Measurements from ENCODE around the gene ORM2.
"Not testable (repeated sequence)": the region's sequence is repeated elsewhere in the genome, so short reads cannot be mapped to it uniquely, and the experiment has no call there.

Gene ORM2

DNA sequence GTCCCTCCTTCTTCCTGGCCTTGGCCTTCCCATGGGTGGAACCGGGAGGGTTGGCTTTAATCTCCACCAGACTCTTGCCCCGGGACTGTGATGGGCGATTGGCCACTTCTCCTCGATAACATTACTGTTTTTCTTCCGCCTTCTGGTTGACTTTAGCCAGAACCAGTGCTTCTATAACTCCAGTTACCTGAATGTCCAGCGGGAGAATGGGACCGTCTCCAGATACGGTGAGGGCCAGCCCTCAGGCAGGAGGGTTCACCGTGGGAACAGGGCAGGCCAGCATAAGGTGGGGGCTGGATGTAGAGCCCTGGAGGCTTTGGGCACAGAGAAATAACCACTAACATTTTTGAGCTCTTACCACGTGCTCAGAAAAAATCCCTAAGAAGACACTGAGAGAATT, 967 bp downstream of the ORM2 start:
- H3K4me2 ChIP-seq (ENCODE audit: low read depth, low read length): no peak overlapping the region
- no peaks in the 10 kb centered on the region for H4K20me1 ChIP-seq (ENCODE audit: insufficient read depth, low read length)
- H2AFZ ChIP-seq (ENCODE audit: low read length): no peak overlapping the region
- no peaks in the 10 kb centered on the region; the same call in 1 of the 2 replicates for H3K36me3 ChIP-seq (replicated peaks; ENCODE audit: insufficient read depth, low read length)
- no peak overlapping the region for H3K9ac ChIP-seq (ENCODE audit: low read length)
- no peak for TF ChIP-seq EZH2 (optimal IDR thresholded peaks at IDR 0.05; ENCODE audit: low read depth, low read length)
- TF ChIP-seq, protein P1, sequence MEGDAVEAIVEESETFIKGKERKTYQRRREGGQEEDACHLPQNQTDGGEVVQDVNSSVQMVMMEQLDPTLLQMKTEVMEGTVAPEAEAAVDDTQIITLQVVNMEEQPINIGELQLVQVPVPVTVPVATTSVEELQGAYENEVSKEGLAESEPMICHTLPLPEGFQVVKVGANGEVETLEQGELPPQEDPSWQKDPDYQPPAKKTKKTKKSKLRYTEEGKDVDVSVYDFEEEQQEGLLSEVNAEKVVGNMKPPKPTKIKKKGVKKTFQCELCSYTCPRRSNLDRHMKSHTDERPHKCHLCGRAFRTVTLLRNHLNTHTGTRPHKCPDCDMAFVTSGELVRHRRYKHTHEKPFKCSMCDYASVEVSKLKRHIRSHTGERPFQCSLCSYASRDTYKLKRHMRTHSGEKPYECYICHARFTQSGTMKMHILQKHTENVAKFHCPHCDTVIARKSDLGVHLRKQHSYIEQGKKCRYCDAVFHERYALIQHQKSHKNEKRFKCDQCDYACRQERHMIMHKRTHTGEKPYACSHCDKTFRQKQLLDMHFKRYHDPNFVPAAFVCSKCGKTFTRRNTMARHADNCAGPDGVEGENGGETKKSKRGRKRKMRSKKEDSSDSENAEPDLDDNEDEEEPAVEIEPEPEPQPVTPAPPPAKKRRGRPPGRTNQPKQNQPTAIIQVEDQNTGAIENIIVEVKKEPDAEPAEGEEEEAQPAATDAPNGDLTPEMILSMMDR (IDR thresholded peaks at IDR 0.05; ENCODE audit: low read length): no peak
- TF ChIP-seq EZH2phosphoT487 (IDR thresholded peaks at IDR 0.05; ENCODE audit: low read length): no peak
- H3F3A ChIP-seq (ENCODE audit: insufficient read depth, low read length): no peaks in the 10 kb centered on the region
- H3K79me2 ChIP-seq (ENCODE audit: low read length): no peaks in the 10 kb centered on the region
- H3K9me2 ChIP-seq (replicated peaks; ENCODE audit: insufficient read depth, low read length): no peaks in the 10 kb centered on the region
- H3K4me3 ChIP-seq (ENCODE audit: low read length): no peak overlapping the region
- no peak for DNase-seq
- H3K27ac ChIP-seq (ENCODE audit: low read length): no peak overlapping the region
- H3K27me3 ChIP-seq (replicated peaks; ENCODE audit: insufficient read depth, low read length): no peaks in the 10 kb centered on the region
- H3K4me1 ChIP-seq (ENCODE audit: low read length): no peaks in the 10 kb centered on the region
- no peaks in the 10 kb centered on the region for H3K9me3 ChIP-seq (replicated peaks; ENCODE audit: insufficient read depth, low read length)

DNA sequence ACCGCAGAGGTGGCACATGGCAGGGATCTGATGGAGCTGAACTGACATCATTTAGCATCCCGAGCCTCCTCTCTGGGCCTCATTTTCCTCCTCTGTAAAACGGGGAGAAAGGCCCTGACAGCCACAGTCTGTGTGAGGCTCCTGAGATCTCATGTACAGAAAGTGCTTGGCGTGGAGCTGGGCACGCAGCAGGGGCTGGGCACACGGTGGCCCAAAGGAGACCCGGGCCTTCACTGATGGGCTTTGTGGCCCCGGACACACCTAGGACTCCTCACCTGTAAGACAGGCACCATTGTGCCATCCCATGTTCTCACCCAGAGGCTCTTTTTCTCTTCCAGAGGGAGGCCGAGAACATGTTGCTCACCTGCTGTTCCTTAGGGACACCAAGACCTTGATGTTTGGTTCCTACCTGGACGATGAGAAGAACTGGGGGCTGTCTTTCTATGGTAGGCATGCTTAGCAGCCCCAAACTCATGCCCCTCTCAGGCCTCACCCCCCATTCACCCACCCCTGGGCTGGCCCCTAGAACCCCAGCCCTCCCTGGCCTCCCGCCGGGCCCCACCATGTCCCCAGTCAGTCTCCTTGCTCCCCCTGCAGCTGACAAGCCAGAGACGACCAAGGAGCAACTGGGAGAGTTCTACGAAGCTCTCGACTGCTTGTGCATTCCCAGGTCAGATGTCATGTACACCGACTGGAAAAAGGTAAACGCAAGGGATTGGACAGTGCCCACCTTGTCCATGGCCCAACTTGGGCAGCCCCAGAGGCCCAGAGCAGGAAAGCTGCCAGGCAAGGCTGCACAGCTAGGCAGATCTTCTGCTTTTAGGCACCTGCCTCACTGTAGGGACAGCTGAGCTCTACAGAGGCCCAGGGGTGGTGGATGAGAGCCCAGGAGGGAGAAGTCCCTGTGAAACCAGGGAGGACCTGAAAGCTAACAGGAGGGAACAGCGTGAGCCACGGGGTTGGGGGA, 1.8 kb downstream of the ORM2 start:
- not testable (repeated sequence) for H3K9me3 ChIP-seq (replicated peaks; ENCODE audit: insufficient read depth, low read length); H3F3A ChIP-seq (ENCODE audit: insufficient read depth, low read length); H3K27me3 ChIP-seq (replicated peaks; ENCODE audit: insufficient read depth, low read length); H3K9me2 ChIP-seq (replicated peaks; ENCODE audit: insufficient read depth, low read length); H3K4me3 ChIP-seq (ENCODE audit: low read length); H2AFZ ChIP-seq (ENCODE audit: low read length); H3K36me3 ChIP-seq (replicated peaks; ENCODE audit: insufficient read depth, low read length); H3K4me2 ChIP-seq (ENCODE audit: low read depth, low read length); H3K27ac ChIP-seq (ENCODE audit: low read length); H4K20me1 ChIP-seq (ENCODE audit: insufficient read depth, low read length); DNase-seq; H3K9ac ChIP-seq (ENCODE audit: low read length); H3K79me2 ChIP-seq (ENCODE audit: low read length); H3K4me1 ChIP-seq (ENCODE audit: low read length)

DNA sequence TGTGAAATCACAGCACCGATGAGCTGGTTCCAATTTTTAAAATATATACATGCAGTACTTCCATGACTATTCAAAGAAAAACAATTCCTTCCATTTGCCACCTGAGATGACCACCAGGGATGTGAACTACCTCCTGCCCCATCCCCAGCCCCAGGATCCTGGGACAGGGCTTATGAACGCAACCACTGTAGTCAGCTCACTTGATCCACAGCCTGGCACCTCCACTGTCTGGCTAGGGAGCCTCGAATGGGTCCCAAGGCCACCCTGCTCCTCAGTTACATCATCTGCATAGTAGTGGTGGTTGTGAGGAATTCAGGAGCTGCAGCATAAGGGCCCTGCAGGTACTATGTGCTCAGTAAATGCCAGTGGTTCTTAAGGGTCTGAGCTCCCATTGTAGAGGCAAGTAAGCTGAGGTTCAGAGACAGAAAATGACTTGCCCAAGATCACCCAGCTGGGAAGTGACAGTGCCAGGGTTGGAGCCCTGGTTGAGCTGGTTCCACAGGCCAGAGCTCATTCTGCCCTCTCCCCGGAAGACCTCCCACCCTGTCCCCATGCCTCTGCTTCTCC, 2.9 kb downstream of the ORM2 start:
- not testable (repeated sequence) for DNase-seq; H3K4me1 ChIP-seq (ENCODE audit: low read length); H4K20me1 ChIP-seq (ENCODE audit: insufficient read depth, low read length); H3K79me2 ChIP-seq (ENCODE audit: low read length); H3K9ac ChIP-seq (ENCODE audit: low read length); H3K9me3 ChIP-seq (replicated peaks; ENCODE audit: insufficient read depth, low read length); H2AFZ ChIP-seq (ENCODE audit: low read length); H3F3A ChIP-seq (ENCODE audit: insufficient read depth, low read length); H3K4me2 ChIP-seq (ENCODE audit: low read depth, low read length); H3K27me3 ChIP-seq (replicated peaks; ENCODE audit: insufficient read depth, low read length); H3K9me2 ChIP-seq (replicated peaks; ENCODE audit: insufficient read depth, low read length); H3K27ac ChIP-seq (ENCODE audit: low read length); H3K4me3 ChIP-seq (ENCODE audit: low read length)
- peaks cover 11% of the 10 kb centered on the region; the same call in 1 of the 2 replicates for H3K36me3 ChIP-seq (replicated peaks; ENCODE audit: insufficient read depth, low read length)

DNA sequence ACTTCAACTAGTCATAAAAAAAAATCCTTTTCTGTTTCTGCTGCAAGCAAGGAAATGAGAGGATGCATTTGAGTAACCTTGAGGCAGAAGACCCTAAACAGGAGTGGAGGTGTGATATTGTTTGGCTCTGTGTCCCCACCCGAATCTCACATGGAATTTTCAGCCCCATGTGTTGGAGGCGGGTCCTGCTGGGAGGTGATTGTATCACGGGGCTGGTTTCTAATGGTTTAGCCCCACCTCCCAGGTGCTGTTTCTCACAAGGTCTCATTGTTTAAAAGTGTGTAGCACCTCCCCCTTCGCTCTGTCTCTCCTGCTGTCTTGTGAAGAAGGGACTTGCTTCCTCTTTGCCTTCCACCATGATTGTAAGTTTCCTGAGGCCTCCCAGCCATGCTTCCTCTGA, 4.0 kb downstream of the ORM2 start:
- H2AFZ ChIP-seq (ENCODE audit: low read length); H3K79me2 ChIP-seq (ENCODE audit: low read length); H4K20me1 ChIP-seq (ENCODE audit: insufficient read depth, low read length); H3K9me2 ChIP-seq (replicated peaks; ENCODE audit: insufficient read depth, low read length); H3K9ac ChIP-seq (ENCODE audit: low read length); H3K4me1 ChIP-seq (ENCODE audit: low read length); DNase-seq; H3K9me3 ChIP-seq (replicated peaks; ENCODE audit: insufficient read depth, low read length); H3K4me2 ChIP-seq (ENCODE audit: low read depth, low read length); H3F3A ChIP-seq (ENCODE audit: insufficient read depth, low read length); H3K4me3 ChIP-seq (ENCODE audit: low read length); H3K27ac ChIP-seq (ENCODE audit: low read length); H3K27me3 ChIP-seq (replicated peaks; ENCODE audit: insufficient read depth, low read length): not testable (repeated sequence)
- H3K36me3 ChIP-seq (replicated peaks; ENCODE audit: insufficient read depth, low read length): peaks cover 17% of the 10 kb centered on the region
